CD4-positive, alpha-beta T cell treated with Interleukin-10 for 1 hour (primary cell): Measurements from ENCODE around the gene MRGPRF.

Experiments used
- DNase-seq: peaks from one replicate; pipeline ENCODE4 v3.0.0-alpha.2; 2020

The MRGPRF gene

GRCh38 chr11:68960294-68961071, 52.6 kb downstream of the MRGPRF start:
- DNase-seq = no peak

GRCh38 chr11:68959465-68960293, 53.4 kb downstream of the MRGPRF start:
- DNase-seq = no peak

- DNase-seq = no peak
Observed at GRCh38 chr11:68958211-68958610, 54.8 kb downstream of the MRGPRF start.

DNA sequence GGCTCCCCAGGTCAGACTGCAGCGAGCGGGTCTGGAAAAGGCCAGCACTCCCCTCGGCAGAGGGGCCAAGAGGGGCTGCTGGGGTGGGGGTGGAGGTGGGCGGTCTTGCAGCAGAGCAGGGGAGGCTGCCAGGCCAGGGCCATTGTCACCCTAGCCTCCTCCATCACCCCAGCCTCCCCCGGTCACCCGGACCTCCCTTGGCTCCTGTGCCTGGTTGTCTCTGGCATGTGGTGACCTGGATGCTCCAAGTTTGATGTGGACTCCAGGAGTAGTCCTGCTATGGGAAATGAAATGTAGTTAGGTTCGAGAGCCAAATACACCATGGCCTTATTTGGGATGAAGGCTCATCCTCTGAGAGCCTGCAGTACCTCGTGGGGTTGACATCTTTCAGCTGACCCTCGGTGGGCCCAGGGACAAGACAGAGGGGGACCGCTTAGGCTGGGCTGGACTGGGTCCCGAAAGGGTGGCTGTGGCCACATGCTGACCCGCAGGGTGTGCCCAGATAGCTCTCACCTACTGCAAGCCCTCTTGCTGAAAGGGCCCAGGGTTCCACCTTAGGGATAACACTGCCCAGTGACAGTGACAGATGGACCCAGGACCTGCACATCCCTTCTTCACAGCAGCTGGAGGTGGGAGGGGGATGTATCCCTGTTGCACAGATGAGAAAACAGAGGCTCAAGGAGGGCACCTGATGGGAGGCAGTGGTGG, 56.3 kb downstream of the MRGPRF start:
- no peak for DNase-seq

DNA sequence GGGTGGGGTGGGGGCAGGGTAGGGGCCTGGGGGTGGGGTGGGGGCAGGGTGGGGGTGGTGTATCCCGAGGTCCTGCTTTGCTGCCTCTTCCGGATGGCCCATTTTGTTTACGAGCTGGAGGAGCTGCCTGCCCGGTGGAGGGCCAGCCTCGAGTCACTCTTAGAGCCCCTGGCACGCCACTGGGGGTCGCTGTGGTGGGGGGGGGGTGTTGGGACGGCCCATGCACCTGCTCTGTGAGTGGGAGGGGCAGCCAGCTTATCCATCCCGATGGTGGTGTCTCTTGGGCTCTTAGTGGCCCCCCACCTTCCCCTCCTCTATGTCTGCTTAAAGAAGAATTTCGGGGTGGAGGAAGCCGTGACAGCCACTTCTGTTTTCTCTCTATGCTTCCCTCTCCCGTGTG, 56.9 kb downstream of the MRGPRF start:
- DNase-seq = peak; percentile 34

GRCh38 chr11:68955607-68955958, 57.5 kb downstream of the MRGPRF start:
- DNase-seq = no peak

GRCh38 chr11:68954836-68955606, 58.0 kb downstream of the MRGPRF start:
- no peak for DNase-seq
